Mesenteric fat pad (tissue), 1 donor: ENCODE measurements around the gene JMJD4. TPM values are rescaled to one million over a fixed set of nuclear protein-coding genes. Genes with fewer than 3 reads are reported as not detected.

Experiments
- DNase-seq: peaks from one replicate; pipeline ENCODE4 v3.0.0-alpha.2; 2020; ENCODE audit warnings: low spot score
- long read RNA-seq: library from polyadenylated mRNA; unstranded; transcript quantifications from one replicate; pipeline ENCODE4 v2.0.0, GENCODE V29; 2020
- total RNA-seq: library from RNA; stranded (reverse); fragmentation: NEBNext Ultra II Directional; extraction: Animal tissue kit (Norgen Biotek cat#: 25700); gene quantifications from one replicate; pipeline ENCODE4 v1.2.1, GENCODE V29; 2021
- donor health status: DM: yes; HTN: yes; CAD: no.

The JMJD4 gene, protein sequence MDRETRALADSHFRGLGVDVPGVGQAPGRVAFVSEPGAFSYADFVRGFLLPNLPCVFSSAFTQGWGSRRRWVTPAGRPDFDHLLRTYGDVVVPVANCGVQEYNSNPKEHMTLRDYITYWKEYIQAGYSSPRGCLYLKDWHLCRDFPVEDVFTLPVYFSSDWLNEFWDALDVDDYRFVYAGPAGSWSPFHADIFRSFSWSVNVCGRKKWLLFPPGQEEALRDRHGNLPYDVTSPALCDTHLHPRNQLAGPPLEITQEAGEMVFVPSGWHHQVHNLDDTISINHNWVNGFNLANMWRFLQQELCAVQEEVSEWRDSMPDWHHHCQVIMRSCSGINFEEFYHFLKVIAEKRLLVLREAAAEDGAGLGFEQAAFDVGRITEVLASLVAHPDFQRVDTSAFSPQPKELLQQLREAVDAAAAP
- 18.4 TPM for total RNA-seq
- long read RNA-seq, transcript JMJD4-201 (6 exons, 2,595 nt) = major isoform, 73 of 117 reads
- long read RNA-seq, transcript JMJD4-202 (6 exons, 2,502 nt) = minor isoform, 7 of 117 reads
- long read RNA-seq, partial matches to known transcripts = 8 of 117 reads
- long read RNA-seq, other reads (novel, unspliced or antisense) = 28 of 117 reads

DNA sequence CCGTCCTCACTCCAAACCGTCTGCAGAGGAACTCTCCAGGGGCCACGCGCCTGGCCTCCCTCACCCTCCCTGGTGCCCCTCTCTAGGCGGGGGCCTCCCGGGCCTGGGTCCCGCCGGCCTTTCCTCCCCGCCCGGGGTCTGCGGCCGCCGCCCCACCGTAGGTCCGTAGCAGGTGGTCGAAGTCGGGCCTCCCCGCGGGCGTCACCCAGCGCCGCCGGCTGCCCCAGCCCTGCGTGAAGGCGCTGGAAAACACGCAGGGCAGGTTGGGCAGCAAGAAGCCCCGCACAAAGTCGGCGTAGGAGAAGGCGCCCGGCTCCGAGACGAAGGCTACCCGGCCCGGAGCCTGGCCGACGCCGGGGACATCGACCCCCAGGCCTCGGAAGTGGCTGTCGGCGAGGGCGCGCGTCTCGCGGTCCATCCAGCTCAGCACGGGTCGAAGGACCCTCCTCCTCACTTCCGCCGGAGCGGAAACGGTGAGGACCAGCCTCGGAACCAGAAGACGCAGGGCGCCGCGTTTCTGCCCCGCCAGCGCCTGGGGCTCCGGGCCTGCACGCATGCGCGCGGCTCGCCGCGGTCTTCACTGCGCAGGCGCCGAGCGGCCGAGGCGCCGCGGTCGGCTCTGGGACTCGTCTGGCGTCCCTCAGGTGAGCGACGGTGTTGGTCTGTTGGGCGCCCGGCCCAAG is at the start of gene JMJD4, which contains the start of gene SNAP47:
JMJD4 (minus strand) TSS at position 447 of the 683 bp plus-strand sequence; CDS start at position 418, 29 bp downstream.
SNAP47 (plus strand) TSS at position 580 of the 683 bp plus-strand sequence. CDS start 12,302 bp downstream, outside the sequence.
- peak; percentile 98 for DNase-seq

DNA sequence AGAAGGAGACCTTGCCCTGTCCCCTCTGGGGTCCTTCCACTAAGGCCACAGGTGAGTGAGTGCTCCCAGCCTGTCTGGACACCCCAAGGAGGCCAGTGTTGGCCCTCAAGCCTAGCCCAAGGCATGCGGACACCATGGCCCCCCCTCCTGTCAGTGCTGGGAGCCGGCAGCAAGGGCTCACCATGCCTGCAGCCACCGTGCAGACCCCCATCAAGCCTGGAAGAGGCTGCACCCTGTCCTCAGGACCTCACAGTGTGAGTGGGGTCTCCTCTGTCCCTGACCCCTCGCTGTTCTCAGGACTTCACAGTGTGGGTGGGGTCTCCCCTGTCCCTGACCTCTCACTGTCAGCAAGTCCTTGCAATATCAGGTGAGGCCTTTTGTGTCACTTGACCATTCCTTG is 47.1 kb upstream of the JMJD4 start:
- DNase-seq = peak; percentile 64

DNA sequence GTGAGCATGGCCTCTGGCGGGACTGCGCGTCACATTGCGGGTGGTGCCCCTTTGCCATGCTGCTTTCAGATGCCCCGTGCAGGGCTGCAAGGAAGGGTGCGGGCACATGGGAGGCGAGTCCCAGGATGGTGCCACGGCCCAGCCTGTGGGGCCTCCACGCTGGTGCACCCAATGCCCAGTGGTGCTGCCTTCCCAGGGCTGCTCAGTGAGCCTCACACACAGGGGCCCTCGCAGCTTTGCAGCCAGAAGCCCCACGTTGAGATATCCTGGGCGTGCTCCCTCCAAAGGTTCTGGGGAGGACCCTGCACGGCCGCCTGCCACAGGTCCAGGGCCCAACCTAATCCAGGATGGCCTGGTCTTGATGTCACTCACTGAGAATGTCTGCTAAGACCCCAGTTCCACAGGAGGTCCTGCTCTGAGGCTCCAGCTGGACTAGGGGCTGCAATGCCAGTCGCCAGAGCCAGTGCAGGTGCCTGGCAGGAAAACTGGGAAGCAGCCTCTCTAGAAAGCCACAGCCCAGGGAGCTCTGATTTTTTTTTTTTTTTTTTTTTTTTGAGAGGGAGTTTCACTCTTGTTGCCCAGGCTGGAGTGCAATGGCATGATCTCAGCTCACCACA is 46.3 kb upstream of the JMJD4 start:
- DNase-seq = peak; percentile 87

DNA sequence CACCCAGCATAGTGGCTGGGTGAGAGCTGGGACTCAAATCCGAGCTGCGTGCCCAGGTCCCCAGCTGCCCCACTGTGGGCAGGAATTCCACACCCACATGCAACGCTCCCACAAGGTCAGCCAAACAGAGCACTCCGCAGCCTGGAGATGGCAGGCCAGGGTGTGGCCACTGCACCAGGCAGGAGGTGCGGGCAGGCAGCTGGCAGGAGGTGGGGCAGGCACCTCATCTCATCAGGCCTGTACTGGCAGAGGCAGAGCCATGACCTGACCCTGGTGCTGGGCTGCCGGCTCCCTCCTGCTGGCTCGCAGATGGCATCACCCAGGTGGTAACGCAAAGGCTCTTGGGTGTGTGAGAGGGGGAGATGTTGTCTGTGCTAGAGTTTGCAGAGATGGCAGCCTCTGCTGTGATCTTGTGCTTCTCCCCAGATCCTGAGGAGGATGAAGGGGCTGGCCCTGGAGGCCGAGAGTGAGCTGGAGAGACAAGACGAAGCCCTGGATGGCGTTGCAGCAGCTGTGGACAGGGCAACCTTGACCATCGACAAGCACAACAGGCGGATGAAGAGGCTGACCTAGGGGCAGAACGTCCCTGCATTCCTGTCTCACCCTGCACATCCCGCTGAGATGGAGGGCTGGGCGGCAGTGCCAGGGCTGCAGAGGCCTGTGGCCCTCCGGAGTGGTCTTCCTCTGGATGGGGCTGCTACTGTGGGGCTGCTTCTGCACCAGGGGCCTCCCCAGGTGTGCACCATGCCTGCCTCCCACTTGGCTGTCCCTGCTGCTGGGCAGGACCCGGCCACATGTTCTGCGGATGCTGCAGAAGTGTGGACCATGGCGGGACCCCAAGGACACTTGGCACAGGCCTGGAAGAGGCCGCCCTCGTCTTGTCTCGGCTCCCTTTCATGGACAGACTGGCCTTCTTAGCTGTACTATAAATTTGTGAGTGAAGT is 45.3 kb upstream of the JMJD4 start:
- DNase-seq = peak; percentile 82

DNA sequence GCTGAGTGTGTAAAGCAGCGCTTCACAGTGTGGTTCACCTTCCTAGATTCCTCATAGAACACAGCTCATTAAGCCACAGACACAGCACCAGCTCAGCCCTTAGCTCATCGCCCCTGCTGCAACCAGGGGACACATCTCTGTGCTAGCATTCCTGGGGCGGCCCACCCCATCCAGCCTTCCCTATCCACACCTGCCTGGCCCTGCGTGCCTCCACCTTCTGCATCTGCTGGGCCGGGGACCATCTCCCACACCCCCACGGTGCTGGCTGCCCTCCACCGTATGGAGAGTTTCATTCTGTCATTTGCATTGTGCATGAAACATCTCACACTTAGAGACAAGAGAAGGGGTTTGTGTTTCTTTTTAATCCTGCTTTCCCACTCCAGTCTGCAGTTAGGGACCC is 44.6 kb upstream of the JMJD4 start:
- peak; percentile 72 for DNase-seq

DNA sequence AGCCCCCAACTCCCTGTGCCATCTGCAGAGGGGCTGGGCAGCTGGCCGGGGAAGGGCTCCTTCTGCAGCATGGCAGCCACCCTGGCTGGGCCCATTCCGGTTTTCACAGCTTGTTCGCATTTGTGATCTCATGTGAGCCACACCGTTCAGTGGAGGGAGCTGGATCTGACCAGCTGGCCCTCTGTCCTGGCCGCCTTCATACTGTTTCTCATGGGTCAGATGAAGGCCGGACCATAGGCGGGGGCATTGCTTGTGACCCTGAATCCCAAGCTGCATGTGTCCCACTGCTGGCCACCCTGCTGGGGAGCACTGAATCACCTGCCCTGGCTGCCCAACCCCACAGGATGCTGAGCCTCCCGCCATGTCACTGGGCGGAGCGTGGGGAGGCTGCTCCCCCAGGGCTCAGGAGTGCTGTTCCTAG is 43.9 kb upstream of the JMJD4 start:
- peak; percentile 83 for DNase-seq

DNA sequence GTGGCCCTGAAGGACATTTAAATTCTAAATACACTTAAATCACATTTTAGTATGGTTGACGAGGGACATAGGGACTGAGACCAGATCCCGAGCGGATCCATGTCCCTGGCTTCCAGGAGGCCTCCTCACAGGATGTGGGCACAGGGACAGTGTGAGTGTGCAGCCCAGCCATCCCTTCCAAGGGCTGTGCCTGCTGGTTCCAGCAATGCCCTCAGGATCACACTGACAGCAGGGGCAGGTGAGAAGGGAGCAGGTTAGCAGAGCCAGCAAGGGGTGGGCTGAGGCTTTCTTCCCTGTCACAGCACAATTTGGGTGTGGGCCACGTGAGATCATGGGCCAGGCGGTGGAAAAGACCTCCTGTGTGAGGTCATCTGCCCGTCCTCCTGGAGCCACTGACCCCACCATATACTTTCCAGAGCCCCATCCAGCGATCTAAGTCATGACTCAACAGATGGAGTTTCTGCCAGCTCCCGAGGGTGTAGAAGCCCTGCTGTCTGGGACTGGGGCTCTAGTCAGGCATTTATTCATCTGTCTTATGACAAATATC is 43.4 kb upstream of the JMJD4 start:
- DNase-seq = peak; percentile 74

DNA sequence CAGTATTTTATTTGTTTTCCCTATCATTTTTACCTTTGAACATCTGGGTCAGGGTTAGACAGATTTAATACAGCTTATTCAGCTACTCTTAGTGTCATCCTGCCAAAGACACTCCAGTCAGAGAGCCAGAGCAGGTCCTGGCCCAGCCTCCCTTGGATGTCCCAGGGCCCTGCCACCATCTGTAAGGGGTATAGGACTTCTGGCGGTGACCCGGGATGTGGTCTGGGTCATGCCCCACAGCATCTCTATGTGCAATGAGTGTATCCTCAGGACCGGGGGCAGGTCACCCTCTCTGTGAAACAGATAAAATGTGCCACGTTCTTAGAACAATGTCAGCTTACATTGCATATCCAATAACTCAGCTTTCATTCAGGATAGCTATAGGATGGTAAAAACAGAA is 42.5 kb upstream of the JMJD4 start:
- DNase-seq = no peak

DNA sequence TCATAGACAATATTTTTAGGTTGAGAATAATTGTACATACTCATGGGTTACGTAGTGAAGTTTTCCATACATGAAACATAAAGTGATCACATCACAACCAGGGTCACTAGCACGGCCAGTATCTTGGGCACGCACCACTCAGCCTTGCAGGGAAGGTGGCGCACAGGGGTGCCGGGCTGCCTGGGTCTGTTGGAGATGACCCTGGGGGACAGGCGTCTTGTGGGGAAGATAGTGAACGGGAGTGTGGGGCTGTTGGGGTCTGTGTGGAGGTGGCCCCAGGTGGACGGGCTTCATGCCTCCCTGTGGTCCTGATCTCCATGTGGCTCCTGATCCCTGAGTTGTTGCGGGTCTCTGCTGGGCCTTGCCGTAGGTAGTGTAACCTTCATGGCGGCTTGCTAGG is 42.1 kb upstream of the JMJD4 start:
- DNase-seq = no peak

DNA sequence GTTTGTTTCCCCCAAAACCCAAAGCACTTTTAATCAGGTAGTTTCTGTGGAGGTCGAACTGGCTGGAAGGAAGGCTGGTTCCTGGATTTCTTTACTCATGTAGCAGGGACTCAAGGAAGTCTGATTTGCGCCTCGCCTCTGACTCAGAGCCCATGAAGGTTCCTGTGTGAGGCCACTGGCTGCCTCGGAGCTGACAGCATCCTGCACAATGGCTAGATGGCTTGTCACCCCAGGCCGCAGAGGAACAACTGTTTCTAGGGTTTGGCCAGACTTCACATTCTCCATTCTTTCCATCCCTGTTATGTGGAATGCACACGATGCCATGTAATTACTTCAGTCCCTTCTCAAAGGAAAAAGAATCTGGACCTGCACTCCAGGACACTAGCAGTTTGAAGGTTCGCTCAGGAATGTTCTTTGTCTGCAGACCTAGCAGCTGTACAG is 41.2 kb upstream of the JMJD4 start:
- no peak for DNase-seq

DNA sequence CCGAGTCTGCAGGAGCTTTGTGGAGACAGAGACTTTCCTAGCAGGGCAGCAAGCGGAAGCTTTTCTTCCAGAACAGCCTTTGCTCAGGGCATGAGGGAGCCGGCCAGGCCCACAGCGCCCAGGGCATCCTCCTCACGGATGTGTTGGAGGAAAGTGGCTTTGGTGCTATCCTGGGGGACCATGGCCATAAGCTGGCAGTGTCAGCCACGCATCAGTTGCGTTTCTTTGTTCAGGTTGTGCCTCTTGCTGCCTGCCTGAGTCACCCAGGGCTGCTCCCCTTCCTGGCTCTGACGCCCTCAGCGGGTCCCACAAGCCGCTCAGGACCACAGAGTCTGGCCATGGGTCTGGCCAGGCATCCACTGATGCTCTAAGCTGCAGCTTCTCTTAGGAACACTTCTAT is 40.7 kb upstream of the JMJD4 start:
- DNase-seq = no peak

DNA sequence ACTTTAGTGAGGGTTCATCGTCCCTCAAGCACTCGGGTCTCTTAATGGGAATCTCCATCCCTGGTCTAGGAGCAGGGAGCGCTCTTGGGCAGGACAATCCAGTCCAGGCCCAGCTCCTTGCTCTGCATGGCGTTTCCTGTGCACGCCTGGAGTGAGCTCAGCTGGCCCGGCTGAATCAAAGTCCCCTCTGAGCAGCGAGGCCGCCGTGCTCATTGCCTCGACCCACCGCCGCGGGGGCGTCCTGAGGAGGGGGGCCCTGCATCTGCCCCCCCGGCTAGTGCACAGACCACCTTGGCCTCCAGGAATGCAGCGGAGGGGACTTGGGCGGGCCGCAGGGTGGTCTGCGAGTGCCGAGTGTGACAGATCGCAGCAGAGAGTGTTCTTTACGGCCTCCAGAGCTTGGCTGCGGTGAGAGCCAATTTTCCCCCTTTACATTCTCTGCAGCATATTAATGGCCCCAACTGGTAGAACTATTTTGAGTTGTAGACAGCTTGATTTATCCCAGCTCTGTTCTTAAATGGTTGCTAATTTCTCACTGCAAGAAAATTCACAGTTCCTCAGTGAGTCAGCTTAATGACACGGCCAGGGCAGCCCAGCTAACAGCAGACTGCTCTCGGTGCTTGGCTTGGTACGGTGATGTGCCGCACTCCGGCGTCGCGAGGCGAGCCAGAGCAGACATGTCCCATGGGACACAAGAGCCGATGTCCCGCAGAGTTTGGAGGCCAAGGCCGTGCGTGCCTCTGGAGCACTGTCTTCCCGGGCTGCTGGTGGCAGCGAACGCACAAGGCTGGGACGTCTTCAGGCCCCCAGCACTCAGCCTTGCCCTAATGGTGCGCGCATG is 39.9 kb upstream of the JMJD4 start:
- no peak for DNase-seq

DNA sequence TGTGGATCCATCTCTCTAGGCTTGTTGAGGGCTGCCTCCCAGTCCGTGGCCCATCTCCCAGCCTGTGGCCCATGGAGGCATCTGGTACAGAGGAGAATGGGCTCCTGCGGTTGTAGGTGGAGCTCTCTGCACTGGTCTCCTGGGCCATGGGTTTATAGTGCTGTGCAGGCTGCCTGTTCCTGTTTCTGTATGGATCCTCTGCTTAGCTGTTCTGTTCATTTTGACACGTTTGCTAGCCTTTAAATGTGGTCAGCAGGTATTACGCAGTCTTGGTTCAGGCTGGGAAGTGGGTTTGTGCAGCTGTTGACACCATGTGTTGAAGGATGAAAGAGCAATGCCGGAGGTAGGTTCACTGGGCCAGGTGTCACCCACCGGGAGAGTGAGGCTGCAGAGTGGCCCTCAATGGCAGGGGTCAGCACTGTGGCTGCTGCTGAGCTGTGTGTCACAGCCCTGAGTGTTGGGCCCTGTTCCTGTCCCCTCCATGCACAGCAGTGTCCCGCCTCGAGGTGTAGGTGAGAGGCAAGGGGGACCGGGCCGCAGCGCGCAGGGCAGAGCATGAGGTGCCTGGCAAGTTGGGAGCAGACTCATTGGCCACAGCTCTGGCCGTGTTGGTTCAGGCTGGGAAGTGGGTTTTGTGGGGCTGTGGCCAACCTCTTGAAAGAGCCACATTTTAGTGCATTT is 39.1 kb upstream of the JMJD4 start:
- DNase-seq = no peak

DNA sequence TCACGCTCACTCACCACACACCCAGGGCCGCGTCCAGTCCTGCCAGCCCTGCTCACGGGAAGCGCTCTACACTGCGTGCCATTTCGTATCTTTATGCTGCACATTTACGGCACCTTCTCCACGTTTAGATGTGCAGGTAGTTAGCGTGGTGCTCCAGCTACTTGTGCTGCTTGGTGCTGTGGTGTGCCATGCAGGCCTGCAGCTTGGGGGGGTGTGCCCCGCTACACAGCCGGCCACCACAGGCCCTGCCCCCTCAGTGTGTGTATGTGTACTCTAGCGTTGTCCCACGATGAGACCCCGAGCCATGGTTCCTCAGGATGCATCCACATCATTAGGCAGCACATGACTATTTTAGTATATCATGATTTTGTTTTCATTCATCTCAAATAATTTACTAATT is 38.5 kb upstream of the JMJD4 start:
- DNase-seq = no peak

DNA sequence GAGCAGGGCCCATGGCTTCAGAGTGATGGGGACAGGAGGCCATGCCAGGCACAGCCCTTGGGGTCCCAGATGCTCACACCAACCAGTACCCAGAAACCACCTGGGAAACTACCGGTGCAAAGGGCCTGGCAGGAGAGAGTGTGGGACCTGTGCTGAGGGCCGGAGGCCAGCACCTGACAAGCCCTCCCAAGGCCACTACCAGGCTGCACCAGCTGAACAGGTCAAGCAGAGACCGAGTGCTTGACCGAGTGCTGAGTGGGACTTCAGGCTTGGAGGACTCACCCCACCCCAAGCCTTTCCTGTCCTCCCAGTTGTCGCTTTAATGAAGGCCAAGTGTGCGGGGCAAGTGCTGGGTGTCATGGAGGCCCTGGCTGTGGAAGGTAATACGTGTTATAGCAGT is 36.7 kb upstream of the JMJD4 start:
- no peak for DNase-seq

DNA sequence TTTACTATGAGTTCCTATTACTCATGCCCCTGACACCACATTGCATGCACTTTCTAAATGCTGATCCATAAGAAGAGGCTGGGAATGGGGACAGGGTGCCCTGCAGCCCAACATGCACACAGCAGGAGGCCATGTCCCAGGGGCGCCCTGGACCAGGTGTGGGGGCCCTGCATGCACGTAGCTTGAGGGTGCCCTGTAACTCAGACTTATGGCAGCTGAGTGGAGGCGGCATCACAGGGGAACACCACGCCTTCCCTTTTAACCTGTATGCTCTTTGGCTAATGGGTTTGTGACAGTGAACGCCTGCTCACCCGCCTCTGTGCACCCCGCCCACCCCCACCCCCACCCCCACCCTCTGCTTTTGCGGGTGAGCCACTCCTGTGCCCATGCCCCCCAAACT is 36.2 kb upstream of the JMJD4 start:
- DNase-seq = no peak

DNA sequence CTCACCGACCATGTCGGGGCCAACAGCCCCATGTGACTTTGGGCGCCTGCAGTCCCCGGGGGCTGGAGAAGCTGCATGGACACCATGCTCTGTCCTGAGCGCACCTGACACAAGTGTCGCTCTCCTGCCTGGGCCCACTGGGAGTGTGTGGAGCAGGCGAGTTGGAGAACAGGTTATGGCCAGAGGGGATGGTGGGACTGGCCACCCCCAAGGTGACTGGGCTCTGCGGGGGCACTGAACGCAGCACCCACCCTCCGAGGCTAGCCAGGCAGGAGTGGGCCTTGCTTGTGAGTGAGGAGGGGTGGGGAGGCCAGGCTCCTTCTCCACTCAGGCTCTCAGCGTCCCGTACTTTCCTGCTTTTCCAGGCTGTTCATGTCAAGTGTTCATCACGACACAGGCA is 35.7 kb upstream of the JMJD4 start:
- DNase-seq = no peak

DNA sequence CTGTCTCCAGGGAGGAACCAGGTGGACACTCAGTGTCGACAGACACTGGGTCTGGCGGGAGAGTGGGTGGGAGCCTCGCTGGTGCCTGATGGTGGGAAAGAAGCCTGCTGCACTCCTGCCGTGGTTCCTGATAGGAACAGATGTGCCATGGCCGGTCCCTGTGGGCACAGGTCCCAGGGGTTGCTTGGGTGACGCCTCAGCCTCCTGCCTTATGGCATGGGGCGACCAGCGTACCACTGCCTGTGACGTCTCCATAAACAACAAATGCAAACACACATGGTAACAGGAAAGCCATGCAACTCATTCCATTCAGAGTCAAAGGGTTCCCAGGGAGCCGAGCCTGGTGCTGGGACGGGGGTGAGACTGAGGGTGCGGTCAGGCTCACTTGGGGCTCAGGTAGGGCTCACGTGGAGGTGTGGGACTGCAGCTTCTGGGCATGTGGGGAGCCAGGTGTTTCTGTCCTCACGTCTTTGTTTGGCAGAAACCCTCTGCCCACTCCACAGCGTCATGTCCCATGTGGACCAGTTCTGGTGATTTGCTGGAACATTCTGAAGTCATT is 34.9 kb upstream of the JMJD4 start:
- DNase-seq = no peak
